ACHN (cell line): ENCODE measurements around the gene SIM2.

Experiments used
- DNase-seq: peaks from one replicate; pipeline ENCODE4 v3.0.0-alpha.2; 2015
- in situ Hi-C: cut with HindIII; loops from 2 replicates; pipeline ENCODE4 v1.10.0; 2017; ENCODE audit warnings: low sequenced_read_pairs, low pct_ligation_motif_present, low pct_unique_long_range_greater_than_20kb

The SIM2 gene

GRCh38 chr21:36708286-36709029 lies 9.5 kb downstream of the SIM2 start:
- DNase-seq = no peak
- in situ Hi-C loops = no loop called here

GRCh38 chr21:36709030-36709867 lies 10.3 kb downstream of the SIM2 start:
- DNase-seq = no peak
- in situ Hi-C loops = no loop called here

- no peak for DNase-seq
- in situ Hi-C loops = no loop called here
These were observed 11.2 kb downstream of the SIM2 start for GRCh38 chr21:36709868-36710728.

- DNase-seq = no peak
- in situ Hi-C loops = no loop called here
These were observed 11.8 kb downstream of the SIM2 start for GRCh38 chr21:36710729-36711048.

- in situ Hi-C loops = no loop called here
- no peak for DNase-seq
These were observed 14.8 kb downstream of the SIM2 start for GRCh38 chr21:36713746-36714145.

GRCh38 chr21:36716387-36716786 lies 17.5 kb downstream of the SIM2 start:
- DNase-seq = no peak
- in situ Hi-C loops = no loop called here

GRCh38 chr21:36716836-36717235 lies 17.9 kb downstream of the SIM2 start:
- DNase-seq = no peak
- in situ Hi-C loops = no loop called here

- in situ Hi-C loops = no loop called here
- DNase-seq = no peak
These were observed 19.1 kb downstream of the SIM2 start for GRCh38 chr21:36717976-36718375.

DNA sequence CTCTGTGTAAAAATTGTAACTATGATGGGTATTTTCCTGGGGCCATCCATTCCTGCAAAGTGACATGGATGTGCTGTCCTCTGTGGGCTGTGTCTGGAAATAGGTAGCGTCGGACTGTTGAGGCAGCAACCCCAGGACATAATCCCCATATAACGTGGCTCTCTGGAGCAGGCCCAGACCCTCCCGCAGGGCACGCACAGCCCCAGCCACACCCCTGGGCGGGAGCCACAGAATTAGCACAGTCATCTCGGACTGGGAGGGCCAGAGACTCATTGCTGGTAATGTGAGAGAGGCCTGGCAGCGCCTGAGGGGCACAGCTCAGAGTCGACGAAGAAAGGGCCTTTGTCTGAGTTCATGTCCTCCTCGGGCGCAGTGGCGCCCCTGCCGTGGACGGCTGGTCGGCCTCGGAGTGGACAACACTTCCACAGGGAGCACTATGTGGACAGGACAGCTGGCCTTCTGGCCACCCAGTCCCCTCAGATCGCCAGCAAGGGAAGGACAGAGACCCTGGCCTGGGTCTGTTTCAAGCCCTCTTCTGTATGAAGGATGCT lies 20.1 kb downstream of the SIM2 start:
- in situ Hi-C loops = no loop called here

GRCh38 chr21:36719614-36720013 lies 20.7 kb downstream of the SIM2 start:
- in situ Hi-C loops = no loop called here
- no peak for DNase-seq

More for the DNA sequence above, 20.1 kb downstream of the SIM2 start:
- no peak for DNase-seq

DNA sequence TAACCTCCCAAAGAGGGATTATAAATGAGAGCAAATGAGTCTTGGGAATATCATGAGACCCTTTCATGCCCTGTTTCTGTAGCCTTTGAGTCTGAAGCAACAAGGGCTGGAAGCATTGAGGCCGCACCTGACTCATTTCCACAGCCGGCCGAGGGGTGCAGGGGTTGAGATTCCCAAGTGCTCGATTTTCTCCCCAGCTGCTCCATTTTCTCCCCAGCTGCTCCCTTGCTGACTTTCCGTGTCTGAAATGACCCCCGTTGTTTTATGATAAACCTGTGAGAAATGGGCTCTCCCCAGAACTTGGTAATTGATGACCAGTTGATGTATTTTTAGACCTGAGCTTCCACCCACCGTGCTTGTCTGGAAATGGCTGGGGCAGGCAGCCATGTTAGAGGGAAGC lies 22.9 kb downstream of the SIM2 start:
- in situ Hi-C loops = no loop called here
- DNase-seq = no peak

- DNase-seq = no peak
- in situ Hi-C loops = no loop called here
These were observed 23.8 kb downstream of the SIM2 start for GRCh38 chr21:36722370-36723368.

DNA sequence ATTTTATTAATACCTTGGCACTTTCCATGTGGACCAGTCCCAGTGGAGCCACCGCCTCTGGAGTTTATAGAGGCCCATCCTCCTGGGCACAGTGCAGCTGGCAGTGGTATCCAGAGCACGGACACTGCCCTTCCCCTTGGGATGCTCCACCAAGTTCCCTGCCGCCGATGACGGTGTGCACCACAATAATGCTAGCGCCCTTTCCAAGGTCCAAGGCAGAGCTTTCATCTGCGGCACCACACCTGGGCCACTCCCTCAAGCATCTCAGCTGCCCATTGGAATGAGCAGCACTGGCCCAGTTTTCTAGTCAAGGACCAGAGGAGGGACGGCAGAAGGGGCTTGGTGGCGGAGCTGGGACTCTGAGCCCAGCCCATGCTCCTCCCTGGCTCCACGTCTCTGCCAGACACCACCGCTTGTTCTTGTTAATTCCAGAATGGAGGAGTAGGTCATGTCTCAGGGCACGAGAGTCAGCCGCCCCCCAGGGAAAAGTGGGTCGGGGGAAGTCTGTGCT lies 24.5 kb downstream of the SIM2 start:
- DNase-seq = no peak
- in situ Hi-C loops = no loop called here

- in situ Hi-C loops = no loop called here
- no peak for DNase-seq
These were observed 25.7 kb downstream of the SIM2 start for GRCh38 chr21:36724660-36725059.

DNA sequence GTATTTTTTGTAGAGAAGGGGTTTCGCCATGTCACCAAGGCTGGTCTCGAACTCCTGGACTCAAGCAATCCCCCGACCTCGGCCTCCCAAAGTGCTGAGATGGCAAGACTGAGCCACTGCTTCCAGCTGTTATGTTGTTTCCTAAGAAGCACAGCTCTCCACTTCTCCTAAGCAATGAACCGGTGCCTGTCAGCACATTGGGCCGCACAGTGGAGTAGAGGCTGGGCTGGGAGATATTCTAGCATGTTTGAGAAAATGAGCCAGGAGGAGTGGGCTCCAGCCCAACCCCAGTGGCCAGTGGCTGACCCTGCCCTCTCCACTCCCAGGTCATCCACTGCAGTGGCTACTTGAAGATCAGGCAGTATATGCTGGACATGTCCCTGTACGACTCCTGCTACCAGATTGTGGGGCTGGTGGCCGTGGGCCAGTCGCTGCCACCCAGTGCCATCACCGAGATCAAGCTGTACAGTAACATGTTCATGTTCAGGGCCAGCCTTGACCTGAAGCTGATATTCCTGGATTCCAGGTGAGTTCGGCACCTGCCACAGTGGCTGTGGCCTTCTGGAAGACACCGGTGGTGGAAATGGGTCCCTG lies 27.0 kb downstream of the SIM2 start:
- in situ Hi-C loops = no loop called here
- DNase-seq = no peak

DNA sequence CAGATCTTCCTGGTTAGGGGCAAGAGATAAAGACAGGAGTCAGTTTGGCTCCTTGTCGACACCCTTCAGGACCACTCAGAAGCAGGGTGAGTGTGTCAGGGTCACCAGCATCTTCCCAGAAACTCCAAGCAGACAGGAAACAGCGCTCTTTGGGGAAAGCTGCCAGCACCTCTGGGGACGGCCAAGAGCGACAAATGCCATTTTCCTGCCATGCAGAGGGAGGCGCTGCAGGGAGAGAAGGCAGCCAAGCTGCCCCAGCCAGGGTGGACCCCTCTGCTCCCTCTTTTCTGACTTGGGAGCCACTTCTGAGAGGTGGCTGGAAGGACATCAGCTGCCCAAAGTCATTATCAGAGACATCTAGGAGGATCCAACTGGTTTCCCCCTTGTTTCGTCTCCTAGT lies 29.0 kb downstream of the SIM2 start:
- no peak for DNase-seq
- in situ Hi-C loops = no loop called here

GRCh38 chr21:36728371-36729111 lies 29.6 kb downstream of the SIM2 start:
- in situ Hi-C loops = no loop called here

More at GRCh38 chr21:36728371-36729111, 29.6 kb downstream of the SIM2 start:
- DNase-seq = no peak
